ENCODE results near the gene BRD9.
"Not testable (repeated sequence)": the region's sequence is repeated elsewhere in the genome, so short reads cannot be mapped to it uniquely, and the experiment has no call there.

The BRD9 gene
- long read RNA-seq, transcript BRD9-202 (16 exons, 2,156 nt), result major isoform, 5 of 33 reads
- long read RNA-seq, partial matches to known transcripts, result 14 of 33 reads
- long read RNA-seq, other reads (novel, unspliced or antisense), result 13 of 33 reads

DNA sequence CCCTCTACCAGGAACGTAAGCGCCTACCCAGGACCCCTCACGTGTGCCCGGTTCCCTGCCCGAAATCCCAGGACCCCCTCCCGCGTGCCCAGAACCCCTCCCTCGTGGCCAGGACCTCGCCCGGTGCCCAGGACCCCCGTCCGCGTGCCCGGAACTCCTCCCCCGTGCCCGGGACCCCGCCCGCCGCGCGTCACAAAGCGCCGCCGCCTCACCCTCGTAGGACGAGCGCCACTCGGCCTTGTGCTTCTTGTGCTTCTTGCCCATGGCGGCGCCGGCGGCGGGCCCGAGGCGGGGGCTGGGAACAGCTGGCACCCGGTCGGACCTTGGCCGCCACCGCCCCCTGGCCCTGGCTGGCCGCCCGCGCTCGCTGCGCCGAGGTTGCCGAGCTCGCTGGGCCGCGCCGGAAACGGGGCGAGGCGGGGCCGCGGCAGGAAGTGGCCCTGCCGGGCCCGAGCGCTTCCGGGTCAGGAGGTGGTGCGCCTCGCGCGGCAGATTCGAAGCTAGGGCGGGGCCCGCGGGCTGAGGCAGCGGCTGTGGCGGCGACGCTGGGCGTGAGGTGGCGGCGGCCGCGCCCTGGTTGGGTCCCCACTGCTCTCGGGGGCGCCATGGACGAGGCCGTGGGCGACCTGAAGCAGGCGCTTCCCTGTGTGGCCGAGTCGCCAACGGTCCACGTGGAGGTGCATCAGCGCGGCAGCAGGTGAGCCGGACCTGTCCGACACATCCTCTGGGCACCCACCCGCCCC is at the start of gene BRD9, which contains the start of gene TRIP13:
BRD9 (minus strand) TSS at position 408 of the 743 bp plus-strand sequence; CDS start at position 264, 144 bp downstream.
TRIP13 (plus strand) TSS at position 491 of the 743 bp plus-strand sequence; CDS start at position 606, 115 bp downstream.
- TF ChIP-seq SPI1 (IDR thresholded peaks at IDR 0.05; ENCODE audit: borderline replicate concordance, low read depth) (no peak), GABPA (IDR thresholded peaks at IDR 0.05; ENCODE audit: low read depth) (peak; percentile 89), POLR2AphosphoS5 (IDR thresholded peaks at IDR 0.05; ENCODE audit: low read depth) (peak; percentile 76)
- TF ChIP-seq, protein P1, sequence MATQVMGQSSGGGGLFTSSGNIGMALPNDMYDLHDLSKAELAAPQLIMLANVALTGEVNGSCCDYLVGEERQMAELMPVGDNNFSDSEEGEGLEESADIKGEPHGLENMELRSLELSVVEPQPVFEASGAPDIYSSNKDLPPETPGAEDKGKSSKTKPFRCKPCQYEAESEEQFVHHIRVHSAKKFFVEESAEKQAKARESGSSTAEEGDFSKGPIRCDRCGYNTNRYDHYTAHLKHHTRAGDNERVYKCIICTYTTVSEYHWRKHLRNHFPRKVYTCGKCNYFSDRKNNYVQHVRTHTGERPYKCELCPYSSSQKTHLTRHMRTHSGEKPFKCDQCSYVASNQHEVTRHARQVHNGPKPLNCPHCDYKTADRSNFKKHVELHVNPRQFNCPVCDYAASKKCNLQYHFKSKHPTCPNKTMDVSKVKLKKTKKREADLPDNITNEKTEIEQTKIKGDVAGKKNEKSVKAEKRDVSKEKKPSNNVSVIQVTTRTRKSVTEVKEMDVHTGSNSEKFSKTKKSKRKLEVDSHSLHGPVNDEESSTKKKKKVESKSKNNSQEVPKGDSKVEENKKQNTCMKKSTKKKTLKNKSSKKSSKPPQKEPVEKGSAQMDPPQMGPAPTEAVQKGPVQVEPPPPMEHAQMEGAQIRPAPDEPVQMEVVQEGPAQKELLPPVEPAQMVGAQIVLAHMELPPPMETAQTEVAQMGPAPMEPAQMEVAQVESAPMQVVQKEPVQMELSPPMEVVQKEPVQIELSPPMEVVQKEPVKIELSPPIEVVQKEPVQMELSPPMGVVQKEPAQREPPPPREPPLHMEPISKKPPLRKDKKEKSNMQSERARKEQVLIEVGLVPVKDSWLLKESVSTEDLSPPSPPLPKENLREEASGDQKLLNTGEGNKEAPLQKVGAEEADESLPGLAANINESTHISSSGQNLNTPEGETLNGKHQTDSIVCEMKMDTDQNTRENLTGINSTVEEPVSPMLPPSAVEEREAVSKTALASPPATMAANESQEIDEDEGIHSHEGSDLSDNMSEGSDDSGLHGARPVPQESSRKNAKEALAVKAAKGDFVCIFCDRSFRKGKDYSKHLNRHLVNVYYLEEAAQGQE (IDR thresholded peaks at IDR 0.05; ENCODE audit: insufficient replicate concordance, low read depth), result no peak
- TF ChIP-seq, protein P2, sequence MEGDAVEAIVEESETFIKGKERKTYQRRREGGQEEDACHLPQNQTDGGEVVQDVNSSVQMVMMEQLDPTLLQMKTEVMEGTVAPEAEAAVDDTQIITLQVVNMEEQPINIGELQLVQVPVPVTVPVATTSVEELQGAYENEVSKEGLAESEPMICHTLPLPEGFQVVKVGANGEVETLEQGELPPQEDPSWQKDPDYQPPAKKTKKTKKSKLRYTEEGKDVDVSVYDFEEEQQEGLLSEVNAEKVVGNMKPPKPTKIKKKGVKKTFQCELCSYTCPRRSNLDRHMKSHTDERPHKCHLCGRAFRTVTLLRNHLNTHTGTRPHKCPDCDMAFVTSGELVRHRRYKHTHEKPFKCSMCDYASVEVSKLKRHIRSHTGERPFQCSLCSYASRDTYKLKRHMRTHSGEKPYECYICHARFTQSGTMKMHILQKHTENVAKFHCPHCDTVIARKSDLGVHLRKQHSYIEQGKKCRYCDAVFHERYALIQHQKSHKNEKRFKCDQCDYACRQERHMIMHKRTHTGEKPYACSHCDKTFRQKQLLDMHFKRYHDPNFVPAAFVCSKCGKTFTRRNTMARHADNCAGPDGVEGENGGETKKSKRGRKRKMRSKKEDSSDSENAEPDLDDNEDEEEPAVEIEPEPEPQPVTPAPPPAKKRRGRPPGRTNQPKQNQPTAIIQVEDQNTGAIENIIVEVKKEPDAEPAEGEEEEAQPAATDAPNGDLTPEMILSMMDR (IDR thresholded peaks at IDR 0.05; ENCODE audit: insufficient read depth, low read length), result no peak
- peak within 1 kb of the TSS; percentile 91 for H3K27ac ChIP-seq (replicated peaks)
- H3K4me3 ChIP-seq (replicated peaks; ENCODE audit: insufficient read depth, low read length), result peak within 1 kb of the TSS; percentile 91
- H3K27me3 ChIP-seq (ENCODE audit: insufficient read depth, poor library complexity, severe bottlenecking), result no peaks in the 10 kb centered on the region
- DNase-seq (ENCODE audit: low read depth in 1 of 2, low spot score in 1 of 2), result peak; percentile 62 to 80

DNA sequence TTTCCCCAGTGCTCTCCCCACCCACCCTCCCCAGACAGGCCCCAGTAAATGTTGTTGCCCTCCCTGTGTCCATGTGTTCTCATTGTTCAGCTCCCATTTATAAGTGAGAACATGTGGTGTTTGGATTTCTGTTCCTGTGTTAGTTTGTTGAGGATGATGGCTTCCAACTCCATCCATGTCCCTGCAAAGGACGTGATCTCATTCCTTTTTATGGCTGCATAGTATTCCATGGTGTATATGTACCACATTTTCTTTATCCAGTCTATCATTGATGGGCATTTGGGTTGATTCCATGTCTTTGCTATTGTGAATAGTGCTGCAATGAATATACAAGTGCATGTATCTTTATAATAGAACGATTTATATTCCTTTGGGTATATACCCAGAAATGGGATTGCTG is 48.1 kb upstream of the BRD9 start:
- not testable (repeated sequence) for H3K4me3 ChIP-seq (replicated peaks; ENCODE audit: insufficient read depth, low read length); H3K27me3 ChIP-seq (ENCODE audit: insufficient read depth, poor library complexity, severe bottlenecking); H3K27ac ChIP-seq (replicated peaks); DNase-seq (ENCODE audit: low read depth in 1 of 2, low spot score in 1 of 2)

DNA sequence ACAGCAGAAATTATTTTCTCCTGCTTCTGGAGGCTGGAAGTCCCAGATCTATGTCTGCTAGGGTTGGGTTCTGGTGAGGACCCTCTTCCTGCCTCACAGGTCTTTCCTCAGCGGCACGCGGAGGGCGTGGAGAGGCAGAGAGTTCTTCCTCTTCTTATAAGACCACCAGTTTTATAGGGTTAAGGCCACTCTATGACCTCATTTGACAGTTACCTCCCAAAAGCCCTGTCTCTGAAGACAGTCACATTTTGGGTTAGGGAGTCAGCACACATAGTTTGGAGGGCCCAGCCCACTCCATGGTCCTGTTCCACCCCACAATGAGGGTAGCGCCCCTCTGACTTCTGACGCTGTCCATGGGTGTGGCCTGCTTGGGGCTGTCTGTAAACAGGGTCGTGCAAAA is 46.8 kb upstream of the BRD9 start:
- TF ChIP-seq POLR2AphosphoS5 (IDR thresholded peaks at IDR 0.05; ENCODE audit: low read depth) (no peak), GABPA (IDR thresholded peaks at IDR 0.05; ENCODE audit: low read depth) (no peak), SPI1 (IDR thresholded peaks at IDR 0.05; ENCODE audit: borderline replicate concordance, low read depth) (no peak)
- TF ChIP-seq, protein P1 (IDR thresholded peaks at IDR 0.05; ENCODE audit: insufficient replicate concordance, low read depth), result no peak
- TF ChIP-seq, protein P2 (IDR thresholded peaks at IDR 0.05; ENCODE audit: insufficient read depth, low read length), result no peak
- DNase-seq (ENCODE audit: low read depth in 1 of 2, low spot score in 1 of 2), result no peak
- no peak overlapping the region for H3K27ac ChIP-seq (replicated peaks)
- no peak overlapping the region for H3K4me3 ChIP-seq (replicated peaks; ENCODE audit: insufficient read depth, low read length)
- H3K27me3 ChIP-seq (ENCODE audit: insufficient read depth, poor library complexity, severe bottlenecking), result peaks cover 2% of the 10 kb centered on the region

DNA sequence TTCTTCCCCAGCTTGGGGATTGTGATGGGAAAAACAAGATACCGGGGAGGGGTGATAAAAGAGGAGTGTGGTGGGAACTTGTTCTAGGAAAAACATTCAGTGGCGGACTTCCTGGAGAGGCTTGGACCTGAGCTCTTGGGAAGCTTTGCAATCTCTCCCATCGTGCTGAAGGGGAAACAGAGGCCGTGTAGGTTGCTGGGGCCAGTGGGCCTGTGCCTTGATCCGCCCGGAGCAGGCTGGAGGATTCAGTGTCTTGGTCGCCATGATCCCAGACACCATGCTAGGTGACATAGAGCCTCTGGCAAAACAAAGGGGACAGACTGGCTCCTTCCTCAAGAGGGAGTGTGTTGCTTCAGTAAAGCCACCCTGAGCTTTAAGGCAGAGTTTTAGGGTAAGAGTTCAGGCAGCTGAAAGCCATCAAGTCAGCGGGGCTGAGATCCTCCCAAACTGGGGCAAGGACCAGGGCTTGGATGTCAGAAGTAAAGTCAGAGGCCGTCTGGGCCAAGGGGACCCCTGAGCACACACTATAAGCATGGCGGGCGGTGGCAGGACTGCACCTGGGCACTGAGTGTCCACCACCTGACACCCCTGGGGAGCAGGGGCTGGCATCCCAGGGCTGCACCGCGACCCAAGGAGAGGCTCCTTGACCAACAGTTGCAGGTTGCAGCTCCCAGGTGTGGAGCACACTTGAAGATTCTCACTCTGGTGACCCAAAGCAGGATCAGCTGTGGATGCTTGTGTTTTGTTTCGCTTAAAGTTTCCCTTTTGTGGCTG is 44.7 kb upstream of the BRD9 start:
- TF ChIP-seq POLR2AphosphoS5 (IDR thresholded peaks at IDR 0.05; ENCODE audit: low read depth), result no peak
- TF ChIP-seq, protein P1 (IDR thresholded peaks at IDR 0.05; ENCODE audit: insufficient replicate concordance, low read depth), result no peak
- TF ChIP-seq SPI1 (IDR thresholded peaks at IDR 0.05; ENCODE audit: borderline replicate concordance, low read depth), result no peak
- TF ChIP-seq GABPA (IDR thresholded peaks at IDR 0.05; ENCODE audit: low read depth), result no peak
- TF ChIP-seq, protein P2 (IDR thresholded peaks at IDR 0.05; ENCODE audit: insufficient read depth, low read length), result no peak
- no peaks in the 10 kb centered on the region for H3K27me3 ChIP-seq (ENCODE audit: insufficient read depth, poor library complexity, severe bottlenecking)
- no peak overlapping the region for H3K4me3 ChIP-seq (replicated peaks; ENCODE audit: insufficient read depth, low read length)
- DNase-seq (ENCODE audit: low read depth in 1 of 2, low spot score in 1 of 2), result no peak
- H3K27ac ChIP-seq (replicated peaks), result no peak overlapping the region

Measured in HL-60 (cell line).